ENCODE results near the gene ST6GALNAC5. TPM values are rescaled to one million over a fixed set of nuclear protein-coding genes. Genes with fewer than 3 reads are reported as not detected.

The ST6GALNAC5 gene
- total RNA-seq, 2 donors from 2014 or later = 2.6 to 12.9 TPM

GRCh38 chr1:77021732-77022131 is 154.5 kb downstream of the ST6GALNAC5 start:
- Histone ChIP-seq H3K4me1 (no peaks in the 10 kb centered on the region), H3K9me3 (no peaks in the 10 kb centered on the region), H3K36me3 (replicated peaks in 1 of 2; ENCODE audit: insufficient read depth in 1 of 2, low read depth in 2 of 2) (no peaks in the 10 kb centered on the region), H3K27ac (no peak overlapping the region), H3K4me3 (no peak overlapping the region), H3K27me3 (no peaks in the 10 kb centered on the region)
- DNase-seq = no peak
- 41 to 73% methylated on average over 2 of the region's 2 CpGs for WGBS, 2 donors
- intact Hi-C loops (cut with DNase I) = no loop called here
- TF ChIP-seq CTCF (IDR thresholded peaks at IDR 0.05) = no peak
- no peak for TF ChIP-seq POLR2A (IDR thresholded peaks at IDR 0.05)
- ATAC-seq = no peak

GRCh38 chr1:77024500-77024899 is 157.2 kb downstream of the ST6GALNAC5 start:
- WGBS, 2 donors = 73 to 87% methylated on average over 3 to 4 of the region's 4 CpGs
- no peaks in the 10 kb centered on the region for H3K27me3 ChIP-seq

GRCh38 chr1:77025599-77025998 is 158.3 kb downstream of the ST6GALNAC5 start:
- H3K27me3 ChIP-seq = no peaks in the 10 kb centered on the region
- H3K9me3 ChIP-seq = no peaks in the 10 kb centered on the region
- no peak overlapping the region for H3K27ac ChIP-seq
- no peak for ATAC-seq
- WGBS, 2 donors = 76 to 77% methylated on average over 4 to 5 of the region's 5 CpGs
- no peak for TF ChIP-seq CTCF (IDR thresholded peaks at IDR 0.05)
- no peak for TF ChIP-seq POLR2A (IDR thresholded peaks at IDR 0.05)
- no peaks in the 10 kb centered on the region for H3K36me3 ChIP-seq (replicated peaks in 1 of 2; ENCODE audit: insufficient read depth in 1 of 2, low read depth in 2 of 2)
- H3K4me1 ChIP-seq = no peaks in the 10 kb centered on the region
- no peak for DNase-seq
- H3K4me3 ChIP-seq = no peak overlapping the region
- intact Hi-C loops (cut with DNase I) = no loop called here

More at GRCh38 chr1:77024500-77024899, 157.2 kb downstream of the ST6GALNAC5 start:
- H3K27ac ChIP-seq = no peak overlapping the region
- ATAC-seq (no peak), DNase-seq (no peak)
- no peak overlapping the region for H3K4me3 ChIP-seq
- intact Hi-C loops (cut with DNase I) = no loop called here
- no peaks in the 10 kb centered on the region for H3K9me3 ChIP-seq
- H3K36me3 ChIP-seq (replicated peaks in 1 of 2; ENCODE audit: insufficient read depth in 1 of 2, low read depth in 2 of 2) = no peaks in the 10 kb centered on the region
- no peaks in the 10 kb centered on the region for H3K4me1 ChIP-seq
- TF ChIP-seq CTCF (IDR thresholded peaks at IDR 0.05) (no peak), POLR2A (IDR thresholded peaks at IDR 0.05) (no peak)

GRCh38 chr1:77026135-77026534 is 158.9 kb downstream of the ST6GALNAC5 start:
- Histone ChIP-seq H3K27me3 (no peaks in the 10 kb centered on the region), H3K27ac (no peak overlapping the region), H3K36me3 (replicated peaks in 1 of 2; ENCODE audit: insufficient read depth in 1 of 2, low read depth in 2 of 2) (no peaks in the 10 kb centered on the region), H3K4me1 (no peaks in the 10 kb centered on the region), H3K4me3 (no peak overlapping the region), H3K9me3 (no peaks in the 10 kb centered on the region)
- no peak for ATAC-seq
- intact Hi-C loops (cut with DNase I) = no loop called here
- 52 to 64% methylated on average over 2 of the region's 2 CpGs for WGBS, 2 donors
- no peak for DNase-seq
- TF ChIP-seq CTCF (IDR thresholded peaks at IDR 0.05) (no peak), POLR2A (IDR thresholded peaks at IDR 0.05) (no peak)

- DNase-seq (no peak), ATAC-seq (no peak)
- Histone ChIP-seq H3K9me3 (no peaks in the 10 kb centered on the region), H3K4me1 (no peaks in the 10 kb centered on the region), H3K27me3 (no peaks in the 10 kb centered on the region), H3K36me3 (replicated peaks in 1 of 2; ENCODE audit: insufficient read depth in 1 of 2, low read depth in 2 of 2) (no peaks in the 10 kb centered on the region), H3K27ac (no peak overlapping the region), H3K4me3 (no peak overlapping the region)
- WGBS, 2 donors = 95 to 100% methylated on average over 1 of the region's 1 CpG
- TF ChIP-seq POLR2A (IDR thresholded peaks at IDR 0.05) = no peak
- no peak for TF ChIP-seq CTCF (IDR thresholded peaks at IDR 0.05)
- intact Hi-C loops (cut with DNase I) = no loop called here
Observed at GRCh38 chr1:77026640-77027039, 159.4 kb downstream of the ST6GALNAC5 start.
